Cardiac muscle cell (in vitro differentiated cells and primary cell): ENCODE results near the gene RAD23B. TPM values are rescaled to one million over a fixed set of nuclear protein-coding genes. Genes with fewer than 3 reads are reported as not detected.

ENCODE experiments used
- DNase-seq, 2 donors: peaks; one replicate each; pipeline versions ENCODE4 v3.0.0 to v3.0.0-alpha.2; 2010 to 2017; ENCODE audit warnings: low read depth in 1 of 2, low spot score in 1 of 2
- H3K27ac ChIP-seq: fragments of 200-600 bp; sonication (generic); 2 replicates; pipeline ENCODE4 v1.5.1; 2016
- H3K27me3 ChIP-seq: fragments of 200-600 bp; sonication (generic); 2 replicates; pipeline ENCODE4 v1.6.0; 2016; ENCODE audit warnings: control low read depth
- H3K36me3 ChIP-seq: fragments of 200-600 bp; sonication (generic); 2 replicates; pipeline ENCODE4 v1.5.1; 2016; ENCODE audit warnings: control low read depth
- H3K4me1 ChIP-seq: fragments of 200-600 bp; sonication (generic); 2 replicates; pipeline ENCODE4 v1.8.1; 2017; ENCODE audit warnings: low read depth, mild to moderate bottlenecking, mixed run types
- H3K4me3 ChIP-seq: fragments of 200-600 bp; sonication (generic); 2 replicates; pipeline ENCODE4 v1.5.1; 2016; ENCODE audit warnings: mild to moderate bottlenecking
- H3K9me3 ChIP-seq: fragments of 200-600 bp; sonication (generic); 2 replicates; pipeline ENCODE4 v1.5.1; 2017; ENCODE audit warnings: low read depth, mild to moderate bottlenecking, control low read depth
- CTCF ChIP-seq: IDR thresholded peaks from 2 replicates; pipeline ENCODE4 v1.5.1; 2012; ENCODE audit warnings: low read depth, mild to moderate bottlenecking, low read length
- polyA plus RNA-seq: library from polyadenylated mRNA; unstranded; fragments of >200 nt; fragmentation: Nextera tagmentation; extraction: Ambion mirVana; gene quantifications from 2 replicates; pipeline ENCODE4 v1.2.1, GENCODE V29; 2016
- total RNA-seq: library from RNA; depleted of rRNA; stranded (reverse); fragments of >200 nt; gene quantifications from 2 replicates; pipeline ENCODE4 v1.2.3, GENCODE V29; 2016

The RAD23B gene
- total and polyA plus RNA-seq, 2 experiments from 2014 or later, result 11.7 to 88.5 TPM

- H3K27ac ChIP-seq, result no peak overlapping the region
- TF ChIP-seq CTCF, result no peak
- no peaks in the 10 kb centered on the region for H3K4me1 ChIP-seq
- no peak overlapping the region for H3K4me3 ChIP-seq
- peaks cover 41% of the 10 kb centered on the region for H3K36me3 ChIP-seq
- H3K27me3 ChIP-seq, result no peaks in the 10 kb centered on the region
- no peaks in the 10 kb centered on the region for H3K9me3 ChIP-seq
- DNase-seq, result no peak
Observed at GRCh38 chr9:107332883-107333282, 49.8 kb downstream of the RAD23B start.

GRCh38 chr9:107333363-107333762 lies 50.3 kb downstream of the RAD23B start:
- Histone ChIP-seq H3K36me3 (peaks cover 39% of the 10 kb centered on the region), H3K27me3 (no peaks in the 10 kb centered on the region), H3K9me3 (no peaks in the 10 kb centered on the region), H3K4me3 (no peak overlapping the region), H3K27ac (peak overlapping the region; percentile 8), H3K4me1 (no peaks in the 10 kb centered on the region)
- no peak for TF ChIP-seq CTCF
- no peak for DNase-seq

- H3K36me3 ChIP-seq, result peaks cover 33% of the 10 kb centered on the region
- no peak overlapping the region for H3K4me3 ChIP-seq
- H3K4me1 ChIP-seq, result no peaks in the 10 kb centered on the region
- H3K27me3 ChIP-seq, result no peaks in the 10 kb centered on the region
- H3K9me3 ChIP-seq, result no peaks in the 10 kb centered on the region
- H3K27ac ChIP-seq, result peak overlapping the region; percentile 8
- DNase-seq, result no peak
- TF ChIP-seq CTCF, result no peak
Observed at GRCh38 chr9:107334103-107334776, 51.2 kb downstream of the RAD23B start.

DNA sequence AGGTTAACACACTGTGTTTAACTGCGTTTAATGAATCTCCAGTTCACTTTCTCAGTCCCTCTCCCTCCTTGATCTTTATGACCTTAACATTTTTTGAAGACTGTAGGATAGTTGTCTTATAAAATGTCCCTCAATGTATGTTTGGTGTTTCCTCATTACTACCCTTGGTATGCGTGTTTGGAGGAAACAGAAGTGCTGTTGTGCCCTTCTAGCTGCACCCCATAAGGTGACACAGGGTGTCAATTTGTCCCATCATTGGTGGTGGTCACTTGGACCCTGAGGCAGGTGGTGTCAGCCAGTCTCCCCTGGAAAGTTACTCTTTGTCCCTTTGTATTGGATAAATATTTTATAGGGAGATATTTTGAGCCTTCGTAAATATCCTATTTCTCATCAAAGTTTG lies 52.3 kb downstream of the RAD23B start:
- peaks cover 23% of the 10 kb centered on the region for H3K36me3 ChIP-seq
- no peaks in the 10 kb centered on the region for H3K9me3 ChIP-seq

DNA sequence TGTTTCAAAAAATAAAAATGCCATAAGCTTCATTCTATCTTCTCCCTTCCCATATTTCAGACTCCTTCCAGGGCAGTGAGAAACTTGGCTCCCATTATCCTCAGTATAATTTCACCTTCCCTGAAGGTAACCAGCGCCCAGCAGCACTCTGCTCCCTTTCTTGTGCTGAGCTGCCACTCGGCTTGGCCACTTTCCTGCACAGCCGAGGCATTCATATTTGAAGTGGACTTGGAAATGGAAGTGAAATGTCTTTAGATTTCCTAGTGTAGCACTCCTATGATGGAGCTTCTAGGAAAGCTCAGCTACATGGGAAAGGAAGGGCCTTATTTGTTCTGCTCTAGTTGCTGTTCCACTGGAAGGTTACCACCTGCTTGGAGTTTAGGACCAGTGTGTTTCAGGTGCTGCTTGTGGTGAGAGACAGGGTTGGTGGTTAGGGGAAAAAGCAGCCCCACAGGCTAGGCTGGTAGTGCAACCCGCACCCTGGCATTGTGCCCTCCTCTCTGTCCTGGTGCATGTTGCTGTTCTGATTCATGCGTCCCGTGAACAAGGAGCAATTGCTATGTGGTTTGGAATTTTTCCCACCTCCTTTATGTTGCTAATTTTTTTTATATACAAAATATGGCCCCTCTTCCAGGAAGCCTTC lies 53.8 kb downstream of the RAD23B start:
- no peaks in the 10 kb centered on the region for H3K4me1 ChIP-seq

More for the DNA sequence above, 52.3 kb downstream of the RAD23B start:
- no peaks in the 10 kb centered on the region for H3K27me3 ChIP-seq
- no peaks in the 10 kb centered on the region for H3K4me1 ChIP-seq
- DNase-seq, result no peak
- TF ChIP-seq CTCF, result no peak
- H3K4me3 ChIP-seq, result no peak overlapping the region
- H3K27ac ChIP-seq, result peak overlapping the region; percentile 24

More for the DNA sequence above, 53.8 kb downstream of the RAD23B start:
- peaks cover 11% of the 10 kb centered on the region for H3K36me3 ChIP-seq
- H3K27ac ChIP-seq, result peak overlapping the region; percentile 58
- H3K27me3 ChIP-seq, result no peaks in the 10 kb centered on the region
- DNase-seq, result peak in 1 of 2 donors; percentile 59
- H3K4me3 ChIP-seq, result no peak overlapping the region
- H3K9me3 ChIP-seq, result no peaks in the 10 kb centered on the region
- TF ChIP-seq CTCF, result no peak
